GM12872 (cell line): Measurements from ENCODE around the gene EPOP.

Source experiments
- CTCF ChIP-seq: IDR thresholded peaks from 3 replicates; pipeline ENCODE4 v1.5.1; 2011; ENCODE audit warnings: low read depth, mild to moderate bottlenecking, low read length, moderate library complexity; ENCODE audit not compliant: insufficient read depth

EPOP gene

GRCh38 chr17:38636054-38636453 lies 38.7 kb downstream of the EPOP start:
- no peak for TF ChIP-seq CTCF

- no peak for TF ChIP-seq CTCF
Measured at GRCh38 chr17:38632334-38632733, 42.4 kb downstream of the EPOP start.

- no peak for TF ChIP-seq CTCF
Measured at GRCh38 chr17:38628441-38628840, 46.3 kb downstream of the EPOP start.

- no peak for TF ChIP-seq CTCF
Measured at GRCh38 chr17:38627957-38628356, 46.8 kb downstream of the EPOP start.

GRCh38 chr17:38625482-38625881 lies 49.3 kb downstream of the EPOP start:
- no peak for TF ChIP-seq CTCF
